Panc1 (cell line): Measurements from ENCODE around the gene TMC4. TPM values are rescaled to one million over a fixed set of nuclear protein-coding genes. Genes with fewer than 3 reads are reported as not detected.

ENCODE experiments used
- ATAC-seq: fragments of 200-7000 bp; cut with Tn5 transposase; 2 replicates; pipeline ENCODE4 v1.9.1; 2020; ENCODE audit warnings: mild to moderate bottlenecking, moderate library complexity
- BruUV-seq: library from RNA; stranded (reverse); fragments of 400-500 nt; replicated peaks from 2 replicates; lab custom pipeline; 2021; lab: Mats Ljungman, UMichigan
- CTCF ChIA-PET: fragments of 300-600 bp; sonication (Branson Sonifier 250); formaldehyde crosslinking; loops from one replicate; lab custom pipeline; 2022; ENCODE audit warnings: antibody characterized with exemption; lab: Charles Lee
- POLR2A ChIA-PET: fragments of 300-600 bp; sonication (Branson Sonifier 250); formaldehyde crosslinking; loops from one replicate; lab custom pipeline; 2022; ENCODE audit warnings: antibody characterized with exemption; lab: Charles Lee
- DNase-seq: peaks from one replicate; pipeline ENCODE4 v3.0.0-alpha.2; 2010; ENCODE audit warnings: low read depth, low spot score
- H3K27ac ChIP-seq: 2 replicates; pipeline ENCODE4 v1.5.1; 2011; ENCODE audit warnings: mild to moderate bottlenecking, low read length, inconsistent platforms
- H3K27me3 ChIP-seq: fragments of 200-500 bp; sonication (Bioruptor generic); 2 replicates; pipeline ENCODE4 v1.6.0; 2014; ENCODE audit warnings: low read length, inconsistent platforms; ENCODE audit not compliant: control insufficient read depth, insufficient read depth
- H3K36me3 ChIP-seq: fragments of 200-500 bp; sonication (Bioruptor generic); 2 replicates; pipeline ENCODE4 v1.5.1; 2014; ENCODE audit warnings: inconsistent platforms, mild to moderate bottlenecking, low read length, moderate library complexity; ENCODE audit not compliant: control insufficient read depth, insufficient read depth
- H3K4me1 ChIP-seq: 2 replicates; pipeline ENCODE4 v1.5.1; 2011; ENCODE audit warnings: inconsistent platforms, mild to moderate bottlenecking, low read length, moderate library complexity; ENCODE audit not compliant: control insufficient read depth, insufficient read depth
- H3K4me3 ChIP-seq, 2 experiments: 2 replicates each; pipeline ENCODE4 v1.5.1; 2011 to 2012; ENCODE audit warnings: low read depth in 2 of 2, low read length in 2 of 2, mild to moderate bottlenecking in 2 of 2, inconsistent platforms in 1 of 2, moderate library complexity in 1 of 2
- H3K9me3 ChIP-seq: fragments of 200-500 bp; sonication (Bioruptor generic); 2 replicates; pipeline ENCODE4 v1.5.1; 2014; ENCODE audit warnings: low read depth, mild to moderate bottlenecking, inconsistent platforms, low read length, moderate library complexity; ENCODE audit not compliant: control insufficient read depth, insufficient read depth
- CTCF ChIP-seq: fragments of 450-650 bp; IDR thresholded peaks from 2 replicates; pipeline ENCODE4 v1.5.1; 2017; ENCODE audit warnings: mild to moderate bottlenecking
- POLR2AphosphoS5 ChIP-seq: IDR thresholded peaks from 2 replicates; pipeline ENCODE4 v1.6.1; 2012; ENCODE audit warnings: mild to moderate bottlenecking, low read depth, low read length, moderate library complexity
- REST ChIP-seq, 2 experiments: IDR thresholded peaks; 2 replicates each; pipeline ENCODE4 v1.6.1; 2011 to 2012; ENCODE audit warnings: low read depth in 2 of 2, control low read depth in 1 of 2, low read length in 1 of 2, mild to moderate bottlenecking in 1 of 2, moderate library complexity in 1 of 2; ENCODE audit not compliant: insufficient read depth in 1 of 2
- SIN3A ChIP-seq: IDR thresholded peaks from 2 replicates; pipeline ENCODE4 v1.6.1; 2012; ENCODE audit warnings: low read depth, mild to moderate bottlenecking, low read length, moderate library complexity, borderline replicate concordance; ENCODE audit not compliant: insufficient read depth
- TCF7L2 ChIP-seq: IDR thresholded peaks from 2 replicates; pipeline ENCODE4 v1.6.1; 2011; ENCODE audit warnings: mild to moderate bottlenecking, low read depth, low read length, inconsistent platforms
- in situ Hi-C: cut with HindIII; loops from 2 replicates; pipeline ENCODE4 v1.10.0; 2016; ENCODE audit warnings: low sequenced_read_pairs, low pct_unique_long_range_greater_than_20kb
- intact Hi-C: fragments of 100-400 bp; cut with micrococcal nuclease; formaldehyde crosslinking; loops from one replicate; pipeline ENCODE4 v1.10.0; 2022; ENCODE audit not compliant: unreplicated experiment
- total RNA-seq: library from RNA; stranded (reverse); gene quantifications from one replicate; pipeline ENCODE4 v1.2.1, GENCODE V29; 2021; ENCODE audit not compliant: unreplicated experiment

Gene TMC4
- total RNA-seq, 1 experiment from 2014 or later = 5.1 TPM

- Histone ChIP-seq H3K9me3 (no peaks in the 10 kb centered on the region), H3K27me3 (no peaks in the 10 kb centered on the region), H3K36me3 (peaks cover 55% of the 10 kb centered on the region), H3K27ac (no peak overlapping the region), H3K4me3 (no peak overlapping the region), H3K4me1 (peaks cover 6% of the 10 kb centered on the region; the same call in 1 of the 2 replicates)
- in situ Hi-C loops = no loop called here
- no peak for TF ChIP-seq SIN3A
- no peak for TF ChIP-seq REST (IDR thresholded peaks at IDR 0.05; ENCODE audit: insufficient read depth in 1 of 2, low read depth in 2 of 2, low read length in 1 of 2)
- no peak for TF ChIP-seq POLR2AphosphoS5
- no peak for TF ChIP-seq CTCF
- no peak for TF ChIP-seq TCF7L2
- no TSS peak for BruUV-seq
- CTCF ChIA-PET = interaction anchor here (0.6 kb wide), 1 partner anchor 237 kb away, joined by 5 read pairs; no protein-coding TSS in a partner anchor
- ATAC-seq (no peak; the same call in 1 of the 2 replicates), DNase-seq (no peak)
- intact Hi-C loops = no loop called here
- POLR2A ChIA-PET = no interaction called here
Observed at GRCh38 chr19:54145541-54146158, 27.3 kb downstream of the TMC4 start.

GRCh38 chr19:54142166-54142780, 30.7 kb downstream of the TMC4 start:
- Histone ChIP-seq H3K4me1 (peaks cover 26% of the 10 kb centered on the region), H3K27me3 (no peaks in the 10 kb centered on the region), H3K4me3 (no peak overlapping the region), H3K9me3 (no peaks in the 10 kb centered on the region), H3K27ac (no peak overlapping the region), H3K36me3 (peaks cover 44% of the 10 kb centered on the region)
- ATAC-seq (no peak), DNase-seq (no peak)
- in situ Hi-C loops (no loop called here), intact Hi-C loops (no loop called here)
- POLR2A ChIA-PET = interaction anchor here (0.6 kb wide), 1 partner anchor 26 kb away, joined by 4 read pairs; no protein-coding TSS in a partner anchor
- no peak for TF ChIP-seq REST (IDR thresholded peaks at IDR 0.05; ENCODE audit: insufficient read depth in 1 of 2, low read depth in 2 of 2, low read length in 1 of 2)
- TF ChIP-seq CTCF = no peak
- TF ChIP-seq TCF7L2 = no peak
- TF ChIP-seq SIN3A = no peak
- TF ChIP-seq POLR2AphosphoS5 = no peak
- TSS peak; percentile 24 for BruUV-seq
- CTCF ChIA-PET = no interaction called here
